Measurements from ENCODE around the gene ADI1. TPM values are rescaled to one million over a fixed set of nuclear protein-coding genes. Genes with fewer than 3 reads are reported as not detected.
A peak's percentile ranks its signal among the peaks of the same experiment; 100 is the strongest.

Gene ADI1
- total and polyA plus RNA-seq, 2 of the 4 experiments (the other 2 are of a cell fraction): 43.2 to 46.0 TPM

- H3K4me2 ChIP-seq (ENCODE audit: low read depth, low read length): no peak overlapping the region
- 93% methylated on average over 5 of the region's 9 CpGs; no CpG with 5 or more reads in 1 of the 2 experiments for WGBS, 2 experiments (ENCODE audit: extremely low coverage in 2 of 2, insufficient read length in 1 of 2)
- peaks cover 24% of the 10 kb centered on the region for H3K9me1 ChIP-seq (ENCODE audit: insufficient read depth, low read length)
- H3K18ac ChIP-seq (ENCODE audit: low read depth, low read length): peak overlapping the region; percentile 89
- peak overlapping the region; percentile 81 for H4K5ac ChIP-seq (ENCODE audit: low read depth, low read length)
- peak overlapping the region; percentile 95 for H2BK120ac ChIP-seq (ENCODE audit: low read depth, low read length)
- ChIA-PET POLR2A (ENCODE audit: unreplicated experiment) (no interaction called here), CTCF (interaction anchor here (0.7 to 1.1 kb wide), 2 partner anchors 10 to 14 kb away, joined by 3 to 4 read pairs; no protein-coding TSS in a partner anchor)
- no peaks in the 10 kb centered on the region for H3K27me3 ChIP-seq (ENCODE audit: control insufficient read depth, insufficient read depth, low read length)
- peak overlapping the region; percentile 82 for H2AFZ ChIP-seq (replicated peaks; ENCODE audit: low read length, poor library complexity)
- in situ Hi-C loops (cut with MboI; ENCODE audit: low sequenced_read_pairs): no loop called here
- BruUV-seq (replicated peaks): no TSS peak
- H2BK5ac ChIP-seq (ENCODE audit: low read depth, low read length, poor library complexity, severe bottlenecking): peak overlapping the region; percentile 98
- peaks cover 32% of the 10 kb centered on the region for H3K36me3 ChIP-seq (ENCODE audit: control insufficient read depth, insufficient read depth, low read length)
- peak overlapping the region; percentile 58; the same call in 2 of the 3 replicates for H2BK15ac ChIP-seq (ENCODE audit: low read depth, low read length)
- peaks cover 5 to 45% of the 10 kb centered on the region in 2 experiments; a peak in 3 of 4 replicates for H3K79me1 ChIP-seq (ENCODE audit: low read depth in 1 of 2, low read length in 2 of 2)
- H3K9me3 ChIP-seq (ENCODE audit: control insufficient read depth, insufficient read depth, low read length): no peaks in the 10 kb centered on the region
- peak overlapping the region; percentile 93 for H4K91ac ChIP-seq (ENCODE audit: insufficient read depth, low read depth, low read length)
- peak overlapping the region; percentile 84 for H2BK20ac ChIP-seq (ENCODE audit: low read depth, low read length)
- H3K4me1 ChIP-seq (ENCODE audit: control insufficient read depth, insufficient read depth, low read length): peaks cover 28% of the 10 kb centered on the region
- H3K14ac ChIP-seq (replicated peaks; ENCODE audit: low read depth, low read length): peak overlapping the region; percentile 91
- H2AK5ac ChIP-seq (ENCODE audit: low read depth, low read length): peak overlapping the region; percentile 96
- no peak for DNase-seq
- H3K56ac ChIP-seq (ENCODE audit: extremely low read depth, insufficient read depth, low read length): peak overlapping the region; percentile 42; the same call in 1 of the 2 replicates
- H4K8ac ChIP-seq (ENCODE audit: low read depth in 2 of 2, low read length in 2 of 2): peak overlapping the region; percentile 17 to 79; a peak in 2 of 4 replicates
- ATAC-seq (ENCODE audit: low read depth): no peak
- H3K23ac ChIP-seq (ENCODE audit: low read depth, low read length): peak overlapping the region; percentile 86
- dilution Hi-C loops (cut with HindIII; ENCODE audit: low sequenced_read_pairs, unreplicated experiment): no loop called here
- H3K27ac ChIP-seq (ENCODE audit: insufficient read depth, low read length): peak overlapping the region; percentile 92
- intact Hi-C loops (cut with micrococcal nuclease): loop anchor here (5.0 kb wide), 1 partner anchor 186 kb away; no protein-coding TSS in a partner anchor
- peak overlapping the region; percentile 94 for H2AK9ac ChIP-seq (replicated peaks; ENCODE audit: low read depth, low read length, poor library complexity)
- no peak overlapping the region for H3K4me3 ChIP-seq (ENCODE audit: insufficient read depth, low read depth, low read length)
- peak overlapping the region; percentile 36 for H3K9ac ChIP-seq (ENCODE audit: low read depth, low read length)
- peak overlapping the region; percentile 96 for H3K4ac ChIP-seq (ENCODE audit: low read depth, low read length)
- H4K20me1 ChIP-seq (ENCODE audit: insufficient read depth, low read length): no peaks in the 10 kb centered on the region
- TF ChIP-seq FOS (IDR thresholded peaks at IDR 0.05; ENCODE audit: low read depth, low read length) (no peak), MAFK (IDR thresholded peaks at IDR 0.05; ENCODE audit: low read depth, low read length) (no peak), NFE2L2 (IDR thresholded peaks at IDR 0.05; ENCODE audit: low read depth, low read length) (no peak), CHD1 (IDR thresholded peaks at IDR 0.05; ENCODE audit: low read depth, low read length) (no peak), MXI1 (IDR thresholded peaks at IDR 0.05; ENCODE audit: borderline replicate concordance, low read depth, low read length) (no peak), MAZ (IDR thresholded peaks at IDR 0.05; ENCODE audit: borderline replicate concordance, low read depth, low read length) (no peak), POLR2A (IDR thresholded peaks at IDR 0.05; ENCODE audit: low read depth, low read length) (no peak), USF2 (IDR thresholded peaks at IDR 0.05; ENCODE audit: low read depth, low read length) (no peak), RCOR1 (IDR thresholded peaks at IDR 0.05; ENCODE audit: insufficient replicate concordance, low read length) (no peak), BHLHE40 (IDR thresholded peaks at IDR 0.05; ENCODE audit: low read depth, low read length) (no peak), RAD21 (IDR thresholded peaks at IDR 0.05; ENCODE audit: low read length) (no peak), CTCF (conservative IDR thresholded peaks at IDR 0.05; ENCODE audit: low read depth, low read length) (no peak), ELK1 (IDR thresholded peaks at IDR 0.05; ENCODE audit: borderline replicate concordance, low read depth, low read length) (no peak), RFX5 (IDR thresholded peaks at IDR 0.05; ENCODE audit: low read depth, low read length) (no peak), SMC3 (IDR thresholded peaks at IDR 0.05; ENCODE audit: low read depth, low read length) (no peak), CEBPB (IDR thresholded peaks at IDR 0.05; ENCODE audit: low read depth, low read length) (no peak)
These were observed 52.9 kb downstream of the ADI1 start for GRCh38 chr2:3466482-3466863.

Measured in IMR-90 (cell line).